Neutrophil (primary cell): ENCODE data around the gene SRRT.

Experiments
- H3K27ac ChIP-seq: fragments of 200-600 bp; sonication (generic); 2 replicates; pipeline ENCODE4 v1.5.1; 2016; ENCODE audit warnings: mild to moderate bottlenecking, moderate library complexity
- H3K27me3 ChIP-seq: fragments of 200-600 bp; sonication (generic); 2 replicates; pipeline ENCODE4 v1.6.0; 2016; ENCODE audit warnings: mild to moderate bottlenecking
- H3K36me3 ChIP-seq: fragments of 200-600 bp; sonication (generic); 2 replicates; pipeline ENCODE4 v1.5.1; 2017
- H3K4me1 ChIP-seq, 2 experiments: fragments of 200-600 bp in 1 of 2; sonication (generic) in 1 of 2; 1 replicate in 1 of 2; 2 replicates in 1 of 2; pipeline versions ENCODE4 v1.5.1 to v1.6.1; 2013 to 2016; ENCODE audit warnings: low read depth in 1 of 2, low read length in 1 of 2, mild to moderate bottlenecking in 1 of 2, moderate library complexity in 1 of 2; ENCODE audit not compliant: control insufficient read depth in 1 of 2, insufficient read depth in 1 of 2
- H3K4me3 ChIP-seq, 2 experiments: fragments of 200-600 bp in 1 of 2; sonication (generic) in 1 of 2; 1 replicate in 1 of 2; 2 replicates in 1 of 2; pipeline ENCODE4 v1.5.1; 2013 to 2016; ENCODE audit warnings: low read depth in 1 of 2, low read length in 1 of 2, mild to moderate bottlenecking in 1 of 2, moderate library complexity in 1 of 2
- H3K9me3 ChIP-seq: fragments of 200-600 bp; sonication (generic); 2 replicates; pipeline ENCODE4 v1.5.1; 2016
- CTCF ChIP-seq: fragments of 200-600 bp; sonication (generic); IDR thresholded peaks from 2 replicates; pipeline ENCODE4 v1.5.1; 2016; ENCODE audit warnings: antibody characterized with exemption

The SRRT gene

GRCh38 chr7:100894860-100895700 lies 20.2 kb downstream of the SRRT start:
- TF ChIP-seq CTCF, result peak; percentile 76
- peak overlapping the region in 1 of 2 experiments; percentile 57 for H3K4me3 ChIP-seq

GRCh38 chr7:100895701-100895955 lies 20.7 kb downstream of the SRRT start, which contains the start of gene ACHE:
Gene ACHE (minus strand): TSS chr7:100895888. CDS start chr7:100894232, 1,656 bp downstream.
- no peaks in the 10 kb centered on the region for H3K9me3 ChIP-seq
- no peak for TF ChIP-seq CTCF
- no peaks in the 10 kb centered on the region for H3K36me3 ChIP-seq
- H3K4me1 ChIP-seq, result peaks cover 17 to 36% of the 10 kb centered on the region in 2 experiments
- no peak within 1 kb of the TSS for H3K27ac ChIP-seq
- H3K27me3 ChIP-seq, result peaks cover 100% of the 10 kb centered on the region
- H3K4me3 ChIP-seq, result peak within 1 kb of the TSS; percentile 47 to 57

More at GRCh38 chr7:100894860-100895700, 20.2 kb downstream of the SRRT start:
- Histone ChIP-seq H3K36me3 (no peaks in the 10 kb centered on the region), H3K27ac (no peak overlapping the region), H3K9me3 (no peaks in the 10 kb centered on the region), H3K4me1 (peaks cover 23 to 41% of the 10 kb centered on the region in 2 experiments), H3K27me3 (peaks cover 100% of the 10 kb centered on the region)

- no peak for TF ChIP-seq CTCF
- peaks cover 12 to 30% of the 10 kb centered on the region in 2 experiments for H3K4me1 ChIP-seq
- no peaks in the 10 kb centered on the region for H3K9me3 ChIP-seq
- no peaks in the 10 kb centered on the region for H3K36me3 ChIP-seq
- H3K27me3 ChIP-seq, result peaks cover 100% of the 10 kb centered on the region
- H3K27ac ChIP-seq, result no peak overlapping the region
- H3K4me3 ChIP-seq, result peak overlapping the region; percentile 47 to 57
These were observed 21.2 kb downstream of the SRRT start for GRCh38 chr7:100895956-100896731.

- H3K9me3 ChIP-seq, result no peaks in the 10 kb centered on the region
- H3K4me1 ChIP-seq, result peaks cover 8 to 28% of the 10 kb centered on the region in 2 experiments
- H3K27me3 ChIP-seq, result peaks cover 95% of the 10 kb centered on the region
- no peaks in the 10 kb centered on the region for H3K36me3 ChIP-seq
- H3K4me3 ChIP-seq, result peak overlapping the region; percentile 47 to 57
- no peak overlapping the region for H3K27ac ChIP-seq
- TF ChIP-seq CTCF, result peak; percentile 69
These were observed 22.1 kb downstream of the SRRT start for GRCh38 chr7:100896732-100897608.

GRCh38 chr7:100897772-100898454 lies 23.0 kb downstream of the SRRT start:
- TF ChIP-seq CTCF, result no peak
- Histone ChIP-seq H3K9me3 (no peaks in the 10 kb centered on the region), H3K4me1 (peaks cover 8 to 28% of the 10 kb centered on the region in 2 experiments), H3K27ac (no peak overlapping the region), H3K36me3 (no peaks in the 10 kb centered on the region), H3K4me3 (no peak overlapping the region), H3K27me3 (peaks cover 92% of the 10 kb centered on the region)
